Activated CD8-positive, alpha-beta T cell treated with anti-CD3 and anti-CD28 coated beads for 36 hours (primary cell): ENCODE results near the gene EEPD1. TPM values are rescaled to one million over a fixed set of nuclear protein-coding genes. Genes with fewer than 3 reads are reported as not detected.

ENCODE experiments used
- ATAC-seq: fragments of 200-7000 bp; cut with Tn5 transposase; one replicate; pipeline ENCODE4 v1.10.0; 2021; ENCODE audit warnings: mild to moderate bottlenecking, moderate library complexity
- CTCF ChIA-PET: fragments of 350-600 bp; sonication (Branson Sonifier 250); formaldehyde crosslinking; loops from one replicate; lab custom pipeline; 2021; ENCODE audit warnings: antibody characterized with exemption; lab: Charles Lee
- POLR2A ChIA-PET: fragments of 350-600 bp; sonication (Branson Sonifier 250); formaldehyde crosslinking; loops from one replicate; lab custom pipeline; 2021; ENCODE audit warnings: antibody characterized with exemption; lab: Charles Lee
- DNase-seq: peaks from one replicate; pipeline ENCODE4 v3.0.0-alpha.2; 2020
- H3K27ac Mint-ChIP-seq: one replicate; pipeline ENCODE4 v1.8.0; 2021; ENCODE audit warnings: mild to moderate bottlenecking, mixed read lengths
- H3K27me3 Mint-ChIP-seq: one replicate; pipeline ENCODE4 v1.8.0; 2021; ENCODE audit warnings: mixed read lengths
- H3K36me3 Mint-ChIP-seq: one replicate; pipeline ENCODE4 v1.8.0; 2021; ENCODE audit warnings: low read depth, mixed read lengths
- H3K4me1 Mint-ChIP-seq: one replicate; pipeline ENCODE4 v1.8.0; 2021; ENCODE audit warnings: low read depth, mixed read lengths
- H3K4me3 Mint-ChIP-seq: one replicate; pipeline ENCODE4 v1.8.0; 2021; ENCODE audit warnings: mild to moderate bottlenecking, moderate library complexity, mixed read lengths
- H3K9me3 Mint-ChIP-seq: one replicate; pipeline ENCODE4 v1.8.0; 2021; ENCODE audit warnings: mixed read lengths
- CTCF ChIP-seq: fragments of 200-600 bp; IDR thresholded peaks from one replicate; pipeline ENCODE4 v1.8.0; 2022; ENCODE audit warnings: antibody characterized with exemption, mild to moderate bottlenecking
- intact Hi-C: fragments of 100-400 bp; cut with micrococcal nuclease; formaldehyde crosslinking; loops from one replicate; pipeline ENCODE4 v1.10.0; 2022
- total RNA-seq, 2 experiments: library from RNA; stranded (reverse); gene quantifications; one replicate each; pipeline ENCODE4 v1.2.3, GENCODE V29; 2021

The EEPD1 gene
- total RNA-seq, 2 experiments from 2014 or later: 0.76 to 0.90 TPM

GRCh38 chr7:36295090-36295489 is 142.0 kb downstream of the EEPD1 start:
- no peak for TF ChIP-seq CTCF
- Mint-ChIP-seq H3K27me3 (no peaks in the 10 kb centered on the region), H3K4me3 (no peak overlapping the region), H3K27ac (no peak overlapping the region), H3K36me3 (no peaks in the 10 kb centered on the region), H3K4me1 (peaks cover 13% of the 10 kb centered on the region), H3K9me3 (no peaks in the 10 kb centered on the region)
- POLR2A ChIA-PET: no interaction called here
- no peak for DNase-seq
- CTCF ChIA-PET: interaction anchor here (1.0 kb wide), 1 partner anchor 24 kb away, joined by 5 read pairs; no protein-coding TSS in a partner anchor
- intact Hi-C loops: no loop called here
- no peak for ATAC-seq

DNA sequence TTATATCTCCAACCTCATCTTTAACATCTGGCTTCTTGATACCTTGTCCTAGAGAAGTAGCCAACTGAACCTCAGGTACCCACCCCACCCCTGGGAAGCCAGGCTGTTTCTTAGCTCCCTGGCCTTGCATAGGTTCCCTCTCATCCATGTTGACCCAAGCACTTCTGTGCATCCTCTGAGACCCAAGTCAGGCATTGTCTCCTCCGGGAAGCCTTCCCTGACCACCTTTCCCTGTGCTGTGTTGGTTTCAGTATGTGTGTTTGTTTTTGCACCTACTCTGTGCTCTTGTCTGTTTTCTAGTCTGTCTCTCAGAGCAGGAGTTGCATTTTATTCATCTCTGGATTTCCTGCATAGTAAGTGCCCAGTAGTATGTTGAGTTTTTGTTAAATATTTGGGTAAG is 143.2 kb downstream of the EEPD1 start:
- no peaks in the 10 kb centered on the region for H3K27me3 Mint-ChIP-seq
- CTCF ChIA-PET: interaction anchor here (1.7 kb wide), 1 partner anchor 311 kb away, joined by 4 read pairs; no protein-coding TSS in a partner anchor
- no peak for ATAC-seq

GRCh38 chr7:36297364-36298009 is 144.4 kb downstream of the EEPD1 start:
- POLR2A ChIA-PET: no interaction called here
- H3K27ac Mint-ChIP-seq: no peak overlapping the region

More for the DNA sequence above, 143.2 kb downstream of the EEPD1 start:
- no peak overlapping the region for H3K4me3 Mint-ChIP-seq
- peaks cover 13% of the 10 kb centered on the region for H3K4me1 Mint-ChIP-seq
- POLR2A ChIA-PET: no interaction called here
- no peak for TF ChIP-seq CTCF
- intact Hi-C loops: no loop called here
- no peak for DNase-seq
- no peaks in the 10 kb centered on the region for H3K36me3 Mint-ChIP-seq
- no peak overlapping the region for H3K27ac Mint-ChIP-seq
- H3K9me3 Mint-ChIP-seq: no peaks in the 10 kb centered on the region

GRCh38 chr7:36298106-36298505 is 145.1 kb downstream of the EEPD1 start:
- no peaks in the 10 kb centered on the region for H3K36me3 Mint-ChIP-seq
- H3K9me3 Mint-ChIP-seq: no peaks in the 10 kb centered on the region
- H3K27ac Mint-ChIP-seq: no peak overlapping the region
- TF ChIP-seq CTCF: no peak
- CTCF ChIA-PET: interaction anchor here (0.7 to 2.2 kb wide), 2 partner anchors 19 to 21 kb away, joined by 3 to 10 read pairs; no protein-coding TSS in a partner anchor
- H3K4me1 Mint-ChIP-seq: no peaks in the 10 kb centered on the region
- POLR2A ChIA-PET: no interaction called here
- H3K4me3 Mint-ChIP-seq: no peak overlapping the region
- DNase-seq (no peak), ATAC-seq (no peak)
- no peaks in the 10 kb centered on the region for H3K27me3 Mint-ChIP-seq
- intact Hi-C loops: no loop called here

More at GRCh38 chr7:36297364-36298009, 144.4 kb downstream of the EEPD1 start:
- Mint-ChIP-seq H3K27me3 (no peaks in the 10 kb centered on the region), H3K4me1 (peaks cover 1% of the 10 kb centered on the region), H3K4me3 (no peak overlapping the region), H3K9me3 (no peaks in the 10 kb centered on the region), H3K36me3 (no peaks in the 10 kb centered on the region)
- intact Hi-C loops: no loop called here
- CTCF ChIA-PET: interaction anchor here (1.7 to 2.2 kb wide), 2 partner anchors 21 to 312 kb away, joined by 4 to 10 read pairs; no protein-coding TSS in a partner anchor
- TF ChIP-seq CTCF: no peak
- ATAC-seq (no peak), DNase-seq (no peak)

DNA sequence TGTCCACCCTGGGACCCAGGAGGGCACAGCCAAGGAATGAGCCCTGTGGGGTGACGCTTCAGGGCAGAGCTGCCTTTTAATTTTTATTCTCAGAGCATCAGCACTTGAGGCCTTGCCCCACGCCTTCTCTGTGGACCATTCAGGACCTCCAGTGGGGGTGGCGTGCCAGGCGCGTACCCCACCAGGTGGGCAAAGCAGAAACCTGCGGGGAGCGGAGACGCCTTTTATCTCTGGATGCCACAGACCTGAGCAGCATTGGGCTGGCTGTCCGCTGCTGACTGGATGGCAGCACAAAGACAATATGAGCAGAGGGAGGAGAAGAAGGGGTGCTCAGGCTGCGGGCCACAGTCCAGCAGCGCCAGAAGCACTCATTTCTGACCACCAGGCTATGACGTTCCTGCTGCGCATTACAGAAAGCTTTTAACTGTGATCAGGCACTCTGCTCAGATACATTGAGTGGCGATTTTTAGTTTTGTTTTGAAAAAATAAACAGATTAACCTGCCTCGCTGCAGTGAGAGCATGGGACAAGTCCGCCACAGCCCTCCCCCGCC is 146.2 kb downstream of the EEPD1 start:
- H3K27ac Mint-ChIP-seq: no peak overlapping the region
- ATAC-seq (no peak), DNase-seq (no peak)
- H3K4me1 Mint-ChIP-seq: no peaks in the 10 kb centered on the region
- POLR2A ChIA-PET: no interaction called here
- no peak for TF ChIP-seq CTCF
- intact Hi-C loops: no loop called here
- H3K27me3 Mint-ChIP-seq: no peaks in the 10 kb centered on the region
- no peaks in the 10 kb centered on the region for H3K36me3 Mint-ChIP-seq
- H3K9me3 Mint-ChIP-seq: no peaks in the 10 kb centered on the region
- CTCF ChIA-PET: interaction anchor here (1.5 to 2.2 kb wide), 2 partner anchors 19 to 314 kb away, joined by 4 to 10 read pairs; no protein-coding TSS in a partner anchor
- no peak overlapping the region for H3K4me3 Mint-ChIP-seq
